Measurements from ENCODE around the gene WSCD2.

DNA sequence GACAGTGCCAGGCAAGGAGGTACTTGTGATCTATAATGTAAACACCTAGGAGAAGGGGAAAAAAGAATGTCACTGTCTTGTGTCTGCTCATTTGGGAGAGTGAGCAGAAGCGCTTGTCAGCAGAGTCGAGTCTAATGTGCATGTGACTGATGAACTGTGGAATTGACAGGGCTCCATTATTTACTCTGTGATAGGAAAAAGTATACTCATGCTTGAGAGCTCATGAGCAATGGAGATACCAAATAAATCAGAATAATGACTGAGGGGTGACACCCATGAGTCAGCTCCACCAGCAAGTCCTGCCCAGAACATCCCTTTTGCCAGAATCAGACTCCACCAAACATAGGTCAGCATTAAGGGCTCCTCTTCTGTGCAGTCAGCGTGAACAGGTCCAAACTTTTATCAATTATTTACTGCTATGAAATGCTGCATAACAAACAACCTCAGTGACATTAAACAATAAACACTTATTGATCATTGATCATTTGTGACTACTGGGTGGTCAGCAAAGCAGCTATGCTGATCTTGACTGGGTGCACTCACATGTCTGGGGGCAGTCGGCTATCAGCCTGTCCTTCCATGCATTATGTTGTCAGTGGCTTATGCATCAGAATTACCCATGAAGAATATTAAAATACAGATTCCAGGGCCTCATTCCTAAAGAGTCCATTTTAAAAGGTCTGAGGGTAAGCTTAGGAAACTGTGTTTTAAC lies 29.2 kb upstream of the WSCD2 start:
- TF ChIP-seq CTCF (IDR thresholded peaks at IDR 0.05) = no peak
- no peak for TF ChIP-seq EZH2 (IDR thresholded peaks at IDR 0.05; ENCODE audit: borderline replicate concordance, insufficient read depth, low read depth, low read length, poor library complexity, severe bottlenecking)
